OCI-LY1 (cell line): ENCODE measurements around the gene MYH16.
"Not testable (repeated sequence)": the region's sequence is repeated elsewhere in the genome, so short reads cannot be mapped to it uniquely, and the experiment has no call there.

Source experiments
- EZH2 ChIP-seq: fragments of 200-600 bp; sonication (generic), shearing (Covaris generic); IDR thresholded peaks from 2 replicates; pipeline ENCODE4 v1.8.0; 2017; ENCODE audit warnings: borderline replicate concordance, mixed run types, mild to moderate bottlenecking, antibody characterized with exemption, low read length, moderate library complexity, mixed read lengths
- TF ChIP-seq, protein P1 (sequence below): fragments of 200-600 bp; sonication (generic), shearing (Covaris generic); IDR thresholded peaks from 2 replicates; pipeline ENCODE4 v1.5.1; 2017; ENCODE audit warnings: mild to moderate bottlenecking, antibody characterized with exemption, low read length, moderate library complexity, mixed read lengths

DNA sequence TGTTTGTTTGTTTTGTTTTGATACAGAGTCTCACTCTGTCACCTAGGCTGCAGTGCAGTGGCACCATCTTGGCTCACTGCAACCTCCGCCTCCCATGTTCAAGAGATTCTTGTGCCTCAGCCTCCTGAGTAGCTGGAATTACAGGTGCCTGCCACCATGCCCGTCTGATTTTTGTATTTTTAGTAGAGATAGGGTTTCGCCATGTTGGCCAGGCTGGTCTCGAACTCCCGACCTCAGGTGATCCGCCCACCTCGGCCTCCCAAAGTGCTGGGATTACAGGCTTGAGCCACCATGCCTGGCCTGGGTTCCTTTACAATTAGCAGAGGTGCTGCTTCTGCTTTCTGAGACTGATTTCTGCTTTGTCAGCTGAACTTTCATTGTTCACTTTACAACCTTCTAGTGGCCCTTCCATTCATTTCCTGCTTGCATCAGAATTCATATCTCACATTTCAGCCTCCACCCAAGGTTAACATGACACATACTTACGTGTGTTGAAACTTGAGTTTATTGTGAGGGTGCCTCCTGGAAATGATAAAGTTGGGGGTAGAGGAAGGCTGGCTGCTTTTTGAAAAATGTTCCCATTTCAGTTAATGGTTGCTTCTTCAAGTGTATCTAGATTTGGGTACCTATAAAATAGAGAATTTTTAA is 57.8 kb downstream of the MYH16 start:
- TF ChIP-seq, protein P1, sequence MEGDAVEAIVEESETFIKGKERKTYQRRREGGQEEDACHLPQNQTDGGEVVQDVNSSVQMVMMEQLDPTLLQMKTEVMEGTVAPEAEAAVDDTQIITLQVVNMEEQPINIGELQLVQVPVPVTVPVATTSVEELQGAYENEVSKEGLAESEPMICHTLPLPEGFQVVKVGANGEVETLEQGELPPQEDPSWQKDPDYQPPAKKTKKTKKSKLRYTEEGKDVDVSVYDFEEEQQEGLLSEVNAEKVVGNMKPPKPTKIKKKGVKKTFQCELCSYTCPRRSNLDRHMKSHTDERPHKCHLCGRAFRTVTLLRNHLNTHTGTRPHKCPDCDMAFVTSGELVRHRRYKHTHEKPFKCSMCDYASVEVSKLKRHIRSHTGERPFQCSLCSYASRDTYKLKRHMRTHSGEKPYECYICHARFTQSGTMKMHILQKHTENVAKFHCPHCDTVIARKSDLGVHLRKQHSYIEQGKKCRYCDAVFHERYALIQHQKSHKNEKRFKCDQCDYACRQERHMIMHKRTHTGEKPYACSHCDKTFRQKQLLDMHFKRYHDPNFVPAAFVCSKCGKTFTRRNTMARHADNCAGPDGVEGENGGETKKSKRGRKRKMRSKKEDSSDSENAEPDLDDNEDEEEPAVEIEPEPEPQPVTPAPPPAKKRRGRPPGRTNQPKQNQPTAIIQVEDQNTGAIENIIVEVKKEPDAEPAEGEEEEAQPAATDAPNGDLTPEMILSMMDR, result not testable (repeated sequence)
- TF ChIP-seq EZH2, result not testable (repeated sequence)
